ENCODE results near the gene GAST.

The GAST gene

GRCh38 chr17:41717408-41718286 lies 5.5 kb downstream of the GAST start:
- no peak for DNase-seq

- no peak for DNase-seq
Observed at GRCh38 chr17:41718287-41718645, 6.1 kb downstream of the GAST start.

GRCh38 chr17:41722231-41722630 lies 10.1 kb downstream of the GAST start:
- no peak for DNase-seq

GRCh38 chr17:41723801-41724475 lies 11.8 kb downstream of the GAST start:
- no peak for DNase-seq

- no peak for DNase-seq
Observed at GRCh38 chr17:41724476-41725050, 12.4 kb downstream of the GAST start.

- DNase-seq = no peak
Observed at GRCh38 chr17:41725134-41725533, 13.0 kb downstream of the GAST start.

- DNase-seq = no peak
Observed at GRCh38 chr17:41728056-41728455, 15.9 kb downstream of the GAST start.

GRCh38 chr17:41730479-41730878 lies 18.3 kb downstream of the GAST start:
- DNase-seq = no peak

- no peak for DNase-seq
Observed at GRCh38 chr17:41731836-41732235, 19.7 kb downstream of the GAST start.

- no peak for DNase-seq
Observed at GRCh38 chr17:41733348-41734138, 21.4 kb downstream of the GAST start.

- no peak for DNase-seq
Observed at GRCh38 chr17:41734139-41734948, 22.2 kb downstream of the GAST start, which contains the start of gene HAP1. TSS of gene HAP1 (minus strand) at chr17:41734643. CDS start at chr17:41734634, 9 bp downstream.

- no peak for DNase-seq
Observed at GRCh38 chr17:41734949-41735313, 22.8 kb downstream of the GAST start.

GRCh38 chr17:41735744-41736143 lies 23.6 kb downstream of the GAST start:
- DNase-seq = no peak

GRCh38 chr17:41736983-41737679 lies 25.0 kb downstream of the GAST start:
- no peak for DNase-seq

- DNase-seq = no peak
Observed at GRCh38 chr17:41737680-41738023, 25.5 kb downstream of the GAST start.

- peak; percentile 87 for DNase-seq
Observed at GRCh38 chr17:41738077-41738800, 26.1 kb downstream of the GAST start.

GRCh38 chr17:41738801-41739112 lies 26.6 kb downstream of the GAST start:
- no peak for DNase-seq

- DNase-seq = no peak
Observed at GRCh38 chr17:41739661-41740352, 27.7 kb downstream of the GAST start.

- no peak for DNase-seq
Observed at GRCh38 chr17:41740506-41740905, 28.4 kb downstream of the GAST start.

GRCh38 chr17:41741709-41742108 lies 29.6 kb downstream of the GAST start:
- no peak for DNase-seq

- DNase-seq = no peak
Observed at GRCh38 chr17:41748275-41748674, 36.1 kb downstream of the GAST start.

All from activated CD4-positive, alpha-beta T cell treated with anti-CD3 and anti-CD28 coated beads, Interleukin-2, amount 50 U/mL, for 16 hours (primary cell).